ENCODE data around the gene LRRC56. TPM values are rescaled to one million over a fixed set of nuclear protein-coding genes. Genes with fewer than 3 reads are reported as not detected.

The LRRC56 gene, protein sequence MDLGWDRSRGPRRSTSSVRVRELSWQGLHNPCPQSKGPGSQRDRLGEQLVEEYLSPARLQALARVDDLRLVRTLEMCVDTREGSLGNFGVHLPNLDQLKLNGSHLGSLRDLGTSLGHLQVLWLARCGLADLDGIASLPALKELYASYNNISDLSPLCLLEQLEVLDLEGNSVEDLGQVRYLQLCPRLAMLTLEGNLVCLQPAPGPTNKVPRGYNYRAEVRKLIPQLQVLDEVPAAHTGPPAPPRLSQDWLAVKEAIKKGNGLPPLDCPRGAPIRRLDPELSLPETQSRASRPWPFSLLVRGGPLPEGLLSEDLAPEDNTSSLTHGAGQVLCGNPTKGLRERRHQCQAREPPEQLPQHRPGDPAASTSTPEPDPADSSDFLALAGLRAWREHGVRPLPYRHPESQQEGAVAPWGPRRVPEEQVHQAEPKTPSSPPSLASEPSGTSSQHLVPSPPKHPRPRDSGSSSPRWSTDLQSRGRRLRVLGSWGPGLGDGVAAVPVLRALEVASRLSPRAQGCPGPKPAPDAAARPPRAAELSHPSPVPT
- 2.1 TPM for total RNA-seq

- peak; percentile 83 for DNase-seq
Observed at GRCh38 chr11:536841-537621, at the start of gene LRRC56. TSS of gene LRRC56 (plus strand) at chr11:537527. CDS start at chr11:540685, 3,158 bp downstream.

DNA sequence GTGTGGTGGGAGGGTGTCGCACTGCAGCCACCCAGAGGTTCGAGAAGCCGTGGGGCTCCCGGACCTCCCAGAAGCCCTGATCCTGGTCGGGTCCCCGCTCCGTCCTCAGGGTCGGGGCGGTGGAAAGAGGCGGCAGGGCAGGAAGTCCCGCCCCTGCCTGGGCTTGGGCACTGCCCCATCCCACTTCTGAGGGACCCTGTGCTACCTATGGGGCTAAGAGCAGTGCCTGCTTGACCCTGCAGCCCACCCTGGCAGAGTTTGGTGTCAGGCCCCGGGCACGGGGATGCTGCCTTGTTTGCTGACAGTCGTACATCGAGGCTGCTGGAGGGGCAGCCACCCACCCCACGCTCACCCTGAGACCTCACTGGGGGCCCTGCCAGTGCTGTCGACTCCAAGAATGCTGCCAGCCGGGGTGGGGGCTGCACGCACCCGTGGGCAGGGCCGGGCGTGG is 49.7 kb upstream of the LRRC56 start:
- DNase-seq = no peak

DNA sequence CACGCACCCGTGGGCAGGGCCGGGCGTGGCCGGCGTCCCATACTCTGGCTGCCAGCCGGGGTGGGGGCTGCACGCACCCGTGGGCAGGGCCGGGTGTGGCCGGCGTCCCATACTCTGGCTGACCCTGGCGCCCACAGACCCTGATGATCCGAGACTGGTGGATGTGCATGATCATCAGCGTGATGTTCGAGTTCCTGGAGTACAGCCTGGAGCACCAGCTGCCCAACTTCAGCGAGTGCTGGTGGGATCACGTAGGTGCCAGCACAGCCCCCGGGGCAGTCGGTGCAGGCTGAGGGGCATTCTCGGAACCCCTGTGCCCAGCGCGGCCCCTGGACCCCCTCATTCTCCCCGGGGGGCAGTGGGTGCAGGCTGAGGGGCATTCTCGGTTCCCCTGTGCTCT is 49.3 kb upstream of the LRRC56 start:
- DNase-seq = no peak

- DNase-seq = no peak
Observed at GRCh38 chr11:488579-488978, 48.7 kb upstream of the LRRC56 start.

DNA sequence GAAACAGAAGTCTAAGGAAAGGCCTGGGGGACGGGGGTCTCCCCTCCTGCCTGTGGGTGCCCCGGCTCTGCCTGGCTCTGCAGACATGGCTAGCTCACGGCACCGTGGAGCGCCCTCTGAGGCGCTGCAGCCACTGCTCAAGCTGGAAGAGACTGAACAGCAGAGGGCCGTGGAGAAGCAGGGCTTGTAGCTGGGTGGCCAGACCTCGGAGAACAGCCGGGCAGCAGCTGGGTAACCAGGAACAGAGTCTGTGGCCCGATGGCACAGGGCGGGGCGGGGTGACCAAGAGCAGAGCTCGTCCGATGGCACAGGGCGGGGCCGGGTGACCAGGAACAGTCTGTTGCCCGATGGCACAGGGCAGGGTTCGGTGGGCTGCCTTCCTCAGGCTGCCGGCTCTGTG is 48.3 kb upstream of the LRRC56 start:
- no peak for DNase-seq

- DNase-seq = no peak
Observed at GRCh38 chr11:489610-490185, 47.6 kb upstream of the LRRC56 start.

DNA sequence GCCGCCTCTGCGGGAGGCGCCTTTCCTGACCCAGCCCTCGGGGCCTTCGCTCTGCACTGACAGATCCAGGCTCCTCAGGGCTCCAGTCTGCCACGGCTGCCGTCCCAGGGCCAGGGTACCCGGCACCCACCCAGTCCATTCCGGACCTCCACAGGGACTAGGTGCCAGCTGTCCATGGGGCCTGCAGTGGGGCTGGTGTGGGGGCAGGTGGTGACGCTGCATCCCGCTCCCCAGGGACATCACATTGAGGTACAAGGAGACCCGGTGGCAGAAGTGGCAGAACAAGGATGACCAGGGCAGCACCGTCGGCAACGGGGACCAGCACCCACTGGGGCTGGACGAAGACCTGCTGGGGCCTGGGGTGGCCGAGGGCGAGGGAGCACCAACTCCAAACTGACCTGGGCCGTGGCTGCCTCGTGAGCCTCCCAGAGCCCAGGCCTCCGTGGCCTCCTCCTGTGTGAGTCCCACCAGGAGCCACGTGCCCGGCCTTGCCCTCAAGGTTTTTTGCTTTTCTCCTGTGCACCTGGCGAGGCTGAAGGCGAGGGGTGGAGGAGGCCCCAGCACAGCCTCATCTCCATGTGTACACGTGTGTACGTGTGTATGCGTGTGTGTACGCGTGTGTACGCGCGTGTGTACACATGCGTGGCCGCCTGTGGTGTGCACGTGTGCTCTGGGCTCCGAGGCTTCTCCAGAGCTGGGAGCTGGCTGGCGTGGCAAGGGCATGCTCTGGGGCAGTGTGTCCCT is 47.0 kb upstream of the LRRC56 start:
- no peak for DNase-seq

- no peak for DNase-seq
Observed at GRCh38 chr11:490930-491260, 46.4 kb upstream of the LRRC56 start.

DNA sequence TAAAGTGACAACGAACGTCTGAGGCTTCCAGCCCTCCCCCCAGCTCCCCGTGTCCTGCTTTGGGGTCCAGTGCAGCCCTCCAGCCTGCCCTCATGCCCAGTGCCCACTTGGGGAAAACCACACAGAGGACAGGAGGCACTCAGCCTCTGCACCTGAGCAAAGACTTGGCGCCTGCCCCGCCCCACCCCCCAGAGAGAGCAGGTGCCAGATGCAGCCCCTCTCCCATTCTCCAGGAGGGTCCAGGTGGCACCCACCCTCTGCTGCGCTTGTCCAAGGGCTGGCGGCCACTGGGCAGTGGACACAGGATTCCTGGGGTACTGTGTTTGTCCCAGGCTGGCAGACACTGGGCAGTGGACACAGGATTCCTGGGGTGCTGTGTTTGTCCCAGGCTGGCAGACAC is 46.0 kb upstream of the LRRC56 start:
- DNase-seq = no peak

DNA sequence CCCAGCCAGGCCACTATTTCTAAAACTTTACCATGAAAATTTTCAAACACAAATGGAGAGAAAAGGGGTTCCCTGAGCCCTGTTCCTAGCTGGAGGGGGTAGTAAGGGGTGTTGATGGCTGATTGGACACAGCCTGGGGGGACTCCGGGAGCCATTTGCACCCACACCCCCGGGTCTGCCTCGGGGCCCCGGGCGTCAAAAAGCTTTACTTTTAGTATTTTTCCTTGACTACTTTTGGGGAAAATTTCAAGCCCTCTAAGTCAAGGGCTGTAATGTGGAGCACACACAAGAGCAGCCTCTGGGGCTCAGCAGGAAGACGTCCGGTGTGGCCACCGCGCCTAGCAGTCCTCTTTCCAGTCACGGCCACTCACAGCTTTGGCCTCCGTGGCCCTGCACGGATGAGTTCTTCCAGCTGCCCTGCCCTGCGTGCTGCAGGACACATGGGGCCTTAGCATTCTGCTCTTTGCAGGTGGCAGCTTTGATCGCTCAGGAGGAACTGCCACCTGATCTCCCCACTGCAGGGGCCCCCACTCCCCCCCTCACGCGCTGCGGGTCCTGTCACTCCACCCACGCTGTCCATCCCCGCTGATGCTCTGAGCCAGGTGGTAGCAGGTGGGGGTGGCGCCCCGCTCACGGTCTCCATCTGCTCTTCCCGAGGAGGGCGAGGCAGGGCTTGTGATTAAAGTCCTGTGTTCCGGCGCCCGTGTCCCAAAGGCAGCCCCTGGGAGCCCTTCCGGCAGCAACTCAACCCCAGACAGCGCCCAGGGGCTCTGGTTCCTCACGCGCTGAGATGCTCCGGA is 44.7 kb upstream of the LRRC56 start:
- DNase-seq = no peak

DNA sequence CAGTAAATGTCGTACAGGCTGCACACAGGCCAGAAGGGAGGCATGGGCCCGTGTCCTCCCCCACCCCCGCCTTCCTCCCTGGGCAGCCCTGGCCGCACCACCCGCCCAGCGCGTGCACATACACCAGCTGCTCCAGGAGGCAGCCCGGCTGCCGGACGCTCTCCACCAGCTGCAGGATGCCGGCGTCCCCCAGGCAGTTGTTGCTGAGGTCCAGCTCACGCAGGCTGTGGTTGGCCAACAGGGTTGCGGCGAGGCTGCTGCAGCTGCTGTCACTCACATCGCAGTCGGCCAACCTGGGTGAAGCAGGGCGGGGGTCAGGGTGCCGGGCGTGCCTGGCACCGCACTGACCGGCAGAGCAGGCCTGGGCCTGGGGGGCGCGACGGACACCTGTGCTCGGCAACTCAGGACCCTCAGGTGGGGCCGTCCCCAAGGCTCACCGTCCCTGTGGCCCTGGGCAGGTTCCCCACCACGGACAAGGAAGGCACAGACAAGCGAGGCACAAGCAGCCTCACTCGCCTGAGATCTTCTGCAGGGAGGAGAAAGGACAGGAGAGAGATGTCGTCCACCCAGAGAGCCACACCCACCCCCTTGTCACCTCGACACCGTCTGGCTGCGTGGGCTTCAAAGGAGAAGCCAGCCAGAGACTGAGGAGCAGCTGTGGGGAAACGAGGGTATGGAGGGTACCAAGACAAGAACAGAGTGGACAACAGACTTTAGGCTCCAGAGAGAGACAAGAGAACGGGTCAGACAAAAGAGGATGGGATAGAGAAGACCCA is 42.4 kb upstream of the LRRC56 start:
- peak; percentile 72 for DNase-seq

DNA sequence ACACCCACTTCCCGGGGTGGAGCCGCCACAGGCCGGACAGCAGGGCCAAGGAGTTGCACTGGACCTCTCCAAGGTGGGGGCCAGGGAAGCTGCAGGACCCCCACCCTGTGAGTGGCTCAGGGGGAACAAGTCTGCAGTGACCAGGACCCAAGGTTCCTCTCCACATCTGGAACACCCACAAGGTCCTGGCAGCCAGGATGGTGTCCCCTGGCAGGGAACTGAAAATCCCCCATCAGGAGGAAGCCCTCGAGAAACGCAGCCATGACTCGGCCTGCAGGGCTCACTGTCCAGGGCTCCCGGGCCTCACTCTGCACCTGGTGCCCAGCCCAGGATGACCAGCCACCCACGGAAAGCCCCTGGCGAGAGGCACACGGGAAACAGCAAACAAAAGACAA is 41.8 kb upstream of the LRRC56 start:
- DNase-seq = no peak

DNA sequence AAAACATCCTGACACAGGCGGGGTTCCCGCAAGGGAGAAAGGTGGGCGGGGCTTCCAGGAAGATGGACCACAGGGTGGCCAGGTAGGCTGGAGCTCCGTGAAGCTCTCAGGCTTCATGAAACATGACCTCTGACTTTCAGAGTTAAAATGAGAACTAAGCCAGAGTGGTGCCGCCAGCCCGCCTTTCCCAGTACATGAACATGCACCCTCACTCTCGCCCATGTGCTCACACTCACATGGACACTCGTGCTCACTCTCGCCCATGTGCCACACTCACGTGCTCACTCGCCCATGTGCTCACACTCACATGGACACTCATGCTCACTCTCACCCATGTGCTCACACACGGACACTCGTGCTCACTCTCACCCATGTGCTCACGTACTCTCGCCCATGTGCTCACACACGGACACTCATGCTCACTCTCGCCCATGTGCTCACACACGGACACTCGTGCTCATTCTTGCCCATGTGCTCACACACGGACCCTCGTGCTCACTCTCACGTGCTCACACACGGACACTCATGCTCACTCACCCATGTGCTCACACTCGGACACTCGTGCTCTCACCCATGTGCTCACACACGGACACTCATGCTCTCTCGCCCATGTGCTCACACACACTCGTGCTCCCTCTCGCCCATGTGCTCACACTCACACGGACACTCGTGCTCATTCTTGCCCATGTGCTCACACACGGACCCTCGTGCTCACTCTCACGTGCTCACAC is 40.3 kb upstream of the LRRC56 start:
- no peak for DNase-seq

DNA sequence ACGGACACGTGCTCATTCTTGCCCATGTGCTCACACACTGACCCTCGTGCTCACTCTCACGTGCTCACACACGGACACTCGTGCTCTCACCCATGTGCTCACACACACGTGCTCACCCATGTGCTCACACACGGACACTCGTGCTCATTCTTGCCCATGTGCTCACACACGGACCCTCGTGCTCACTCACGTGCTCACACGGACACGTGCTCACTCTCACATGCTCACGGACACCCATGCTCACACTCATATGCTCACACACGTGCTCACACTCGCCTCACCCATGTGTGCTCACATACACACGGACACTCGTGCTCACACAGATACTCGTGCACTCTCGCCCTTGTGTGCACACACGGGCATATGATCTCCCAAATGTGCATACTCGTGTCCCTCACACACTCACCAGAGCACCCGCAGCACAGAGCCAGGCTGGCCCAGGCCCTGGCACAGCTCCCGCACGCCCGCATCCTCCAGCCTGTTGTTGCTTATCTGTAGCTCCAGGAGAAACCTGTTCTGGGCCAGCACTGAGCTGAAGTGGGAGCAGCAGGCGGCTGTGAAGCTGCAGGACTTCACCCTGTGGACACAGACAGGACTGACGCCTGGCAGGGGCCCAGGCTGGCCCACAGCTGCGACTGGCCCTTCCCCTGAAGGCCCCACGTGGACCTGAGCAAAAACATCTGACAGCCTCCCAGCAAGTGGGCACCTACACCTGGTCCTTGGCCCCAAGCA is 39.6 kb upstream of the LRRC56 start:
- DNase-seq = no peak

GRCh38 chr11:498297-499181 is 38.8 kb upstream of the LRRC56 start:
- no peak for DNase-seq

DNA sequence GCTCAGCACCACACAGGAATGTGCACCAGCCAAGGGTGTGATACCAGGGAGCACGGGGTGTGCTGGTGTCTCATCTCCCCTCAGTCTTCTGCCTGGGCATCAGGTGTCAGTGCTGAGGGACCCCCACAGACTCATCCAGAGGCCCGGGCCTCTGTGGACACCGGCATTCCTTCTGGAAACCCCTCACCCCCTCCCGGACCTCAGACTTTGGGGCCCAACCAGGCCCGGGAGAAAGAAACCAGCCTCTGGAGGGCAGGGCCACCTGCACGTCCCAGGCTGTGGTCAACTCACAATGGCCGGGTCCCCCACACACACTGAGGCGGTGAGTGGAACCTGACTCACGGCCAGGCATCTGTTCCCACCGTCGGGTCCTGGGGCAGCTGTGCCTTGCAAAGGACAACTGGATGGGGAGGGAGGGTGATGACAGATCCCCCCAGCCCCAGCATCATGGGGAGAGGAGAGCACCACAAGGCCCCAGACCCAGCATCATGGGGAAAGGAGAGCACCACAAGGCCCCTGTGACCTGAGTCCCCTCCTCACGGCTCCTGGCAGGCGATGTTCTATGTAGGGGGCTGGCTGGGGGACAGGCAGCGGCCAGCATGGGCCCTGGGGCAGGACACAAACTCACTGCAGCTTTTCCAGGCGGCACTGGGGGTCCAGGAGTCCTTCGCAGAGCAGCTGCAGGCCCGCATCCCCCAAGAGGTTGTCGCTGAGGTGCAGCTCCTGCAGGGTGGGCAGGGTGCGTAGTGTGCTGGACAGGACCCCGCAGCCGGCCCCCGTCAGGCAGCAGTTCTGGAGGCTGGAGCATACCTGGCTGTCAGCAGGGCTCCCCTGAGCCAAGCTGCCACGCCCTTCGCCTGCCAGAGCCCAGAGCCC is 37.9 kb upstream of the LRRC56 start:
- DNase-seq = no peak

All from tongue (tissue), 2 donors.